ENCODE results near the gene WDCP.
"Not testable (repeated sequence)": the region's sequence is repeated elsewhere in the genome, so short reads cannot be mapped to it uniquely, and the experiment has no call there.

The WDCP gene

GRCh38 chr2:24020244-24020643, 26.9 kb downstream of the WDCP start:
- DNase-seq, result no peak

- no peak for DNase-seq
Measured at GRCh38 chr2:24019729-24020128, 27.5 kb downstream of the WDCP start.

- DNase-seq, result no peak
Measured at GRCh38 chr2:24018241-24018640, 28.9 kb downstream of the WDCP start.

GRCh38 chr2:24017711-24018110, 29.5 kb downstream of the WDCP start:
- no peak for DNase-seq

- no peak for DNase-seq
Measured at GRCh38 chr2:24016853-24017703, 30.1 kb downstream of the WDCP start.

- no peak for DNase-seq
Measured at GRCh38 chr2:24016376-24016761, 30.8 kb downstream of the WDCP start.

GRCh38 chr2:24015562-24016375, 31.4 kb downstream of the WDCP start:
- no peak for DNase-seq

- DNase-seq, result not testable (repeated sequence)
Measured at GRCh38 chr2:24014902-24015301, 32.3 kb downstream of the WDCP start.

- no peak for DNase-seq
Measured at GRCh38 chr2:24012521-24013188, 34.5 kb downstream of the WDCP start.

- no peak for DNase-seq
Measured at GRCh38 chr2:24011250-24012104, 35.7 kb downstream of the WDCP start.

- DNase-seq, result no peak
Measured at GRCh38 chr2:24010477-24011249, 36.5 kb downstream of the WDCP start.

GRCh38 chr2:24009680-24010476, 37.3 kb downstream of the WDCP start, which contains the start of gene MFSD2B:
Gene MFSD2B (plus strand): TSS chr2:24010085. CDS start chr2:24010097, 12 bp downstream.
- no peak for DNase-seq

GRCh38 chr2:24009367-24009679, 37.9 kb downstream of the WDCP start:
- DNase-seq, result no peak

- no peak for DNase-seq
Measured at GRCh38 chr2:24008672-24009366, 38.4 kb downstream of the WDCP start.

GRCh38 chr2:24007693-24008092, 39.5 kb downstream of the WDCP start:
- no peak for DNase-seq

GRCh38 chr2:23994567-23994966, 52.6 kb downstream of the WDCP start:
- no peak for DNase-seq

GRCh38 chr2:23993736-23994269, 53.4 kb downstream of the WDCP start:
- no peak for DNase-seq

GRCh38 chr2:23992931-23993330, 54.3 kb downstream of the WDCP start:
- DNase-seq, result no peak

- peak; percentile 37 for DNase-seq
Measured at GRCh38 chr2:23988371-23988770, 58.8 kb downstream of the WDCP start.

All from CD4-positive, alpha-beta T cell treated with Interleukin-21 for 1 hour (primary cell).